ENCODE data around the gene STAM. TPM values are rescaled to one million over a fixed set of nuclear protein-coding genes. Genes with fewer than 3 reads are reported as not detected.
A peak's percentile ranks its signal among the peaks of the same experiment; 100 is the strongest.

STAM gene
- total RNA-seq, 1 donor from 2014 or later: 26.6 TPM

- Mint-ChIP-seq H3K4me3 (ENCODE audit: unreplicated experiment) (peak overlapping the region; percentile 97), H3K27me3 (ENCODE audit: unreplicated experiment) (no peaks in the 10 kb centered on the region), H3K4me1 (ENCODE audit: unreplicated experiment) (peaks cover 56% of the 10 kb centered on the region), H3K9me3 (ENCODE audit: unreplicated experiment) (no peaks in the 10 kb centered on the region), H3K36me3 (ENCODE audit: unreplicated experiment) (peaks cover 4% of the 10 kb centered on the region), H3K27ac (ENCODE audit: unreplicated experiment) (peak overlapping the region; percentile 100)
- no peak for DNase-seq (ENCODE audit: extremely low spot score, unreplicated experiment)
- TF ChIP-seq, protein P1, sequence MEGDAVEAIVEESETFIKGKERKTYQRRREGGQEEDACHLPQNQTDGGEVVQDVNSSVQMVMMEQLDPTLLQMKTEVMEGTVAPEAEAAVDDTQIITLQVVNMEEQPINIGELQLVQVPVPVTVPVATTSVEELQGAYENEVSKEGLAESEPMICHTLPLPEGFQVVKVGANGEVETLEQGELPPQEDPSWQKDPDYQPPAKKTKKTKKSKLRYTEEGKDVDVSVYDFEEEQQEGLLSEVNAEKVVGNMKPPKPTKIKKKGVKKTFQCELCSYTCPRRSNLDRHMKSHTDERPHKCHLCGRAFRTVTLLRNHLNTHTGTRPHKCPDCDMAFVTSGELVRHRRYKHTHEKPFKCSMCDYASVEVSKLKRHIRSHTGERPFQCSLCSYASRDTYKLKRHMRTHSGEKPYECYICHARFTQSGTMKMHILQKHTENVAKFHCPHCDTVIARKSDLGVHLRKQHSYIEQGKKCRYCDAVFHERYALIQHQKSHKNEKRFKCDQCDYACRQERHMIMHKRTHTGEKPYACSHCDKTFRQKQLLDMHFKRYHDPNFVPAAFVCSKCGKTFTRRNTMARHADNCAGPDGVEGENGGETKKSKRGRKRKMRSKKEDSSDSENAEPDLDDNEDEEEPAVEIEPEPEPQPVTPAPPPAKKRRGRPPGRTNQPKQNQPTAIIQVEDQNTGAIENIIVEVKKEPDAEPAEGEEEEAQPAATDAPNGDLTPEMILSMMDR (IDR thresholded peaks at IDR 0.05): no peak
Measured at GRCh38 chr10:17645621-17646345, 1.8 kb downstream of the STAM start.

- Mint-ChIP-seq H3K9me3 (ENCODE audit: unreplicated experiment) (no peaks in the 10 kb centered on the region), H3K27ac (ENCODE audit: unreplicated experiment) (no peak overlapping the region), H3K36me3 (ENCODE audit: unreplicated experiment) (peaks cover 4% of the 10 kb centered on the region), H3K27me3 (ENCODE audit: unreplicated experiment) (no peaks in the 10 kb centered on the region), H3K4me3 (ENCODE audit: unreplicated experiment) (no peak overlapping the region), H3K4me1 (ENCODE audit: unreplicated experiment) (peaks cover 70% of the 10 kb centered on the region)
- DNase-seq (ENCODE audit: extremely low spot score, unreplicated experiment): no peak
- TF ChIP-seq, protein P1 (IDR thresholded peaks at IDR 0.05): no peak
Measured at GRCh38 chr10:17647326-17647725, 3.4 kb downstream of the STAM start.

DNA sequence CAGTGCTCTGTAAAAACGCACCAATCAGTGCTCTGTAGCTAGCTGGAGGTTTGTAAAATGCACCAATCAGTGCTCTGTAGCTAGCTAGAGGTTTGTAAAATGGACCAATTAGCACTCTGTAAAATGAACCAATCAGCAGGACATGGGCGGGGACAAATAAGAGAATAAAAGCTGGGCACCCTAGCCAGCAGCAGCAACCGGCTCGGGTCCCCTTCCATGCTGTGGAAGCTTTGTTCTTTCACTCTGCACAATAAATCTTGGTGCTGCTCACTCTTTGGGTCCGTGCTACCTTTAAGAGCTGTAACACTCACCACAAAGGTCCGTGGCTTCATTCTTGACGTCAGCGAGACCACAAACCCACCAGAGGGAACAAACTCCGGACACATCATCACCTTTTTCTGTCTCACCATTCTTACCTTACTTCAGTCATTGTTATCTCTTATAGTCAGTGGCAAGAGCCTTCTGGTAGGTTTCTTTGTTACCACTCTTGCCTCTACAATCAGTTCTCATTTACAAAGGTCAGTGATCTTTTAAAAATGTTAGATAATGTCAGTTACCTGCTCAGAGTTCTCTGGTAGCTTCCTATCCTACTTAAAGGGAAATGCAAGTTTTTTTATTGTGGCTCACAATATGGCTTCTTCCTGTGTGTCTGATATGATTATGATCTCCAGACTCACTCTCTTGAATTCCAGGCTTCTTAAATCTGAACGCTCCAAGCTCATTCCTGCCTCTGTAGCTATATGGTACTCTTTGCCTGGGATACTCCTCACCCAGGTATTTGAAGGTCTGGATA is 4.5 kb downstream of the STAM start:
- TF ChIP-seq, protein P1 (IDR thresholded peaks at IDR 0.05): no peak
- H3K36me3 Mint-ChIP-seq (ENCODE audit: unreplicated experiment): peaks cover 4% of the 10 kb centered on the region
- H3K4me1 Mint-ChIP-seq (ENCODE audit: unreplicated experiment): peaks cover 69% of the 10 kb centered on the region
- H3K9me3 Mint-ChIP-seq (ENCODE audit: unreplicated experiment): no peaks in the 10 kb centered on the region
- peak overlapping the region; percentile 31 for H3K27ac Mint-ChIP-seq (ENCODE audit: unreplicated experiment)
- DNase-seq (ENCODE audit: extremely low spot score, unreplicated experiment): no peak
- H3K27me3 Mint-ChIP-seq (ENCODE audit: unreplicated experiment): no peaks in the 10 kb centered on the region
- H3K4me3 Mint-ChIP-seq (ENCODE audit: unreplicated experiment): no peak overlapping the region

- peaks cover 70% of the 10 kb centered on the region for H3K4me1 Mint-ChIP-seq (ENCODE audit: unreplicated experiment)
- TF ChIP-seq, protein P1 (IDR thresholded peaks at IDR 0.05): no peak
- H3K27ac Mint-ChIP-seq (ENCODE audit: unreplicated experiment): peak overlapping the region; percentile 92
- H3K4me3 Mint-ChIP-seq (ENCODE audit: unreplicated experiment): no peak overlapping the region
- no peak for DNase-seq (ENCODE audit: extremely low spot score, unreplicated experiment)
- peaks cover 3% of the 10 kb centered on the region for H3K9me3 Mint-ChIP-seq (ENCODE audit: unreplicated experiment)
- peaks cover 6% of the 10 kb centered on the region for H3K36me3 Mint-ChIP-seq (ENCODE audit: unreplicated experiment)
- H3K27me3 Mint-ChIP-seq (ENCODE audit: unreplicated experiment): no peaks in the 10 kb centered on the region
Measured at GRCh38 chr10:17649052-17649451, 5.1 kb downstream of the STAM start.

DNA sequence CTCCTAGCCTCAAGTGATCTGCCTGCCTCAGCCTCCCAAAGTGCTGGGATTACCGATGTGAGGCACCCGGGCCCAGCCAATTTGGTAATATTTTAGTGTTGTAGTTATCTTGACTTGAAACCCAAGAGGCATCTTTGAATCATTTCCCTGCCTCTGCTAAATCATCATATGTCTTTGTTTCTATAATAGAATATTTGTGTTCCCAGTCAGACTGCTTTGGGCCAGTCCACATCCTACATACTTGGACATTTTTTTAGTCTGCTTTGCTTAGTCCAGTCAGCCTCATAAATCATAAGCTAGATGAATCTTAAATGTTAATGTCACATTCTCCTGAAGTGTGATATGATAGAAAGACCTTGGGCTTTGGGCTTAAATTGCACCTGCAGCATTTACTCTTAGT is 5.9 kb downstream of the STAM start:
- TF ChIP-seq, protein P1 (IDR thresholded peaks at IDR 0.05): no peak
- no peak for DNase-seq (ENCODE audit: extremely low spot score, unreplicated experiment)
- H3K36me3 Mint-ChIP-seq (ENCODE audit: unreplicated experiment): peaks cover 8% of the 10 kb centered on the region
- H3K9me3 Mint-ChIP-seq (ENCODE audit: unreplicated experiment): peaks cover 7% of the 10 kb centered on the region
- peak overlapping the region; percentile 92 for H3K27ac Mint-ChIP-seq (ENCODE audit: unreplicated experiment)
- H3K4me3 Mint-ChIP-seq (ENCODE audit: unreplicated experiment): no peak overlapping the region
- peaks cover 69% of the 10 kb centered on the region for H3K4me1 Mint-ChIP-seq (ENCODE audit: unreplicated experiment)
- no peaks in the 10 kb centered on the region for H3K27me3 Mint-ChIP-seq (ENCODE audit: unreplicated experiment)
